Measurements from ENCODE around the gene EEPD1. TPM values are rescaled to one million over a fixed set of nuclear protein-coding genes. Genes with fewer than 3 reads are reported as not detected.

Gene EEPD1
- total and polyA plus RNA-seq, 4 donors = 2.3 to 12.3 (median 7.1) TPM

GRCh38 chr7:36231406-36231805 lies 78.4 kb downstream of the EEPD1 start:
- H3K4me1 ChIP-seq (ENCODE audit: control insufficient read depth in 4 of 4, insufficient read depth in 4 of 4, low read length in 3 of 4) = peaks cover 7 to 13% (median 11%) of the 10 kb centered on the region in 4 donors
- H3K9me3 ChIP-seq (ENCODE audit: control insufficient read depth in 4 of 4, low read length in 3 of 4) = no peaks in the 10 kb centered on the region
- TF ChIP-seq NR2F2 (IDR thresholded peaks at IDR 0.05) (no peak), YY1 (IDR thresholded peaks at IDR 0.05) (no peak), JUND (IDR thresholded peaks at IDR 0.05) (no peak), REST (IDR thresholded peaks at IDR 0.05) (no peak), ZBTB33 (IDR thresholded peaks at IDR 0.05) (no peak), MAX (IDR thresholded peaks at IDR 0.05) (no peak), GABPA (IDR thresholded peaks at IDR 0.05 in 1 of 2, conservative IDR thresholded peaks at IDR 0.05 in 1 of 2) (no peak), ATF3 (IDR thresholded peaks at IDR 0.05) (no peak), RXRA (IDR thresholded peaks at IDR 0.05) (no peak), CTCF (IDR thresholded peaks at IDR 0.05; ENCODE audit: low read depth, low read length, missing input control) (no peak), HNF4G (IDR thresholded peaks at IDR 0.05) (no peak), RAD21 (IDR thresholded peaks at IDR 0.05) (no peak), FOXA1 (IDR thresholded peaks at IDR 0.05) (no peak), FOXA2 (IDR thresholded peaks at IDR 0.05) (no peak), HNF4A (conservative IDR thresholded peaks at IDR 0.05) (no peak), TAF1 (conservative IDR thresholded peaks at IDR 0.05) (no peak), EGR1 (IDR thresholded peaks at IDR 0.05; ENCODE audit: low read depth in 2 of 2) (no peak), SP1 (IDR thresholded peaks at IDR 0.05) (no peak)
- no peak overlapping the region for H3K4me3 ChIP-seq (ENCODE audit: low read depth in 1 of 3, low read length in 3 of 3)
- no peak for DNase-seq (ENCODE audit: low spot score)
- no peaks in the 10 kb centered on the region for H3K27me3 ChIP-seq (ENCODE audit: control insufficient read depth in 4 of 4, insufficient read depth in 4 of 4, low read length in 3 of 4)
- H3K9ac ChIP-seq (ENCODE audit: low read depth in 1 of 2, low read length in 2 of 2) = no peak overlapping the region
- H3K36me3 ChIP-seq (ENCODE audit: control insufficient read depth in 4 of 4, insufficient read depth in 3 of 4, low read depth in 1 of 4, low read length in 3 of 4) = peaks cover 0 to 3% (median 0%) of the 10 kb centered on the region in 4 donors
- 85% methylated on average over 6 of the region's 6 CpGs for WGBS
- no peak overlapping the region for H3K27ac ChIP-seq (ENCODE audit: low read depth in 1 of 2, low read length in 2 of 2)

Data from liver (tissue), 9 donors.